GM12878 (cell line): ENCODE measurements around the gene COL11A2. TPM values are rescaled to one million over a fixed set of nuclear protein-coding genes. Genes with fewer than 3 reads are reported as not detected.

Experiments used
- CBFB ChIP-seq: IDR thresholded peaks from 2 replicates; pipeline ENCODE4 v1.6.1; 2016; ENCODE audit warnings: antibody characterized with exemption, low read depth
- CHD2 ChIP-seq: IDR thresholded peaks from 2 replicates; pipeline ENCODE4 v1.6.1; 2011; ENCODE audit warnings: low read depth, low read length, improper control_type of control experiment, borderline replicate concordance
- DPF2 ChIP-seq: fragments of 450-650 bp; IDR thresholded peaks from 2 replicates; pipeline ENCODE4 v1.6.1; 2017; ENCODE audit warnings: mild to moderate bottlenecking
- ETV6 ChIP-seq, 2 experiments: fragments of 450-650 bp in 1 of 2; IDR thresholded peaks in 1 of 2; conservative IDR thresholded peaks in 1 of 2; 2 replicates each; pipeline ENCODE4 v1.6.1; 2014; ENCODE audit warnings: antibody characterized with exemption in 1 of 2, borderline replicate concordance in 1 of 2, low read depth in 1 of 2, mild to moderate bottlenecking in 1 of 2, moderate library complexity in 1 of 2
- HDAC2 ChIP-seq: fragments of 200-600 bp; sonication (generic); IDR thresholded peaks from 2 replicates; pipeline ENCODE4 v1.6.1; 2017
- HSF1 ChIP-seq: fragments of 150-350 bp; IDR thresholded peaks from 2 replicates; pipeline ENCODE4 v1.6.1; 2014; ENCODE audit warnings: mild to moderate bottlenecking, low read depth, low read length
- IKZF1 ChIP-seq: fragments of 450-650 bp; conservative IDR thresholded peaks from 2 replicates; pipeline ENCODE4 v1.6.1; 2017; ENCODE audit warnings: antibody characterized with exemption, mild to moderate bottlenecking
- MEF2A ChIP-seq: IDR thresholded peaks from 2 replicates; pipeline ENCODE4 v1.6.1; 2011; ENCODE audit warnings: low read depth, mild to moderate bottlenecking, low read length, moderate library complexity; ENCODE audit not compliant: insufficient read depth
- MEF2B ChIP-seq: fragments of 450-650 bp; IDR thresholded peaks from 2 replicates; pipeline ENCODE4 v1.6.1; 2018; ENCODE audit warnings: mild to moderate bottlenecking, moderate library complexity; ENCODE audit not compliant: partially characterized antibody, poor library complexity, severe bottlenecking
- MXI1 ChIP-seq: fragments of 150-350 bp; IDR thresholded peaks from 2 replicates; pipeline ENCODE4 v1.6.1; 2011; ENCODE audit warnings: low read depth, mild to moderate bottlenecking, inconsistent platforms, low read length, improper control_type of control experiment
- NFYB ChIP-seq: IDR thresholded peaks from 2 replicates; pipeline ENCODE4 v1.6.1; 2011; ENCODE audit warnings: low read depth, mild to moderate bottlenecking, low read length, improper control_type of control experiment, moderate library complexity; ENCODE audit not compliant: insufficient read depth
- NR2C2 ChIP-seq: IDR thresholded peaks from 2 replicates; pipeline ENCODE4 v1.6.1; 2011; ENCODE audit warnings: borderline replicate concordance, low read depth; ENCODE audit not compliant: control insufficient read depth, insufficient read length
- NR2F1 ChIP-seq: fragments of 450-650 bp; conservative IDR thresholded peaks from 2 replicates; pipeline ENCODE4 v1.6.1; 2017; ENCODE audit warnings: mild to moderate bottlenecking
- POLR2AphosphoS2 ChIP-seq: IDR thresholded peaks from 2 replicates; pipeline ENCODE4 v1.6.1; 2011; ENCODE audit warnings: low read depth, mild to moderate bottlenecking, low read length, improper control_type of control experiment, moderate library complexity
- RB1 ChIP-seq: fragments of 450-650 bp; formaldehyde crosslinking; IDR thresholded peaks from 2 replicates; pipeline ENCODE4 v1.6.1; 2017; ENCODE audit warnings: mild to moderate bottlenecking, borderline replicate concordance
- RELA ChIP-seq: fragments of 450-650 bp; IDR thresholded peaks from 2 replicates; pipeline ENCODE4 v1.8.0; 2014; ENCODE audit warnings: borderline replicate concordance; ENCODE audit not compliant: partially characterized antibody
- SIX5 ChIP-seq: IDR thresholded peaks from 2 replicates; pipeline ENCODE4 v1.6.1; 2011; ENCODE audit warnings: mild to moderate bottlenecking, low read depth, low read length, moderate library complexity; ENCODE audit not compliant: severe bottlenecking
- SMAD5 ChIP-seq: IDR thresholded peaks from 2 replicates; pipeline ENCODE4 v1.6.1; 2016; ENCODE audit warnings: antibody characterized with exemption, low read depth
- SREBF1 ChIP-seq: IDR thresholded peaks from 2 replicates; pipeline ENCODE4 v1.6.1; 2012; ENCODE audit warnings: mild to moderate bottlenecking, low read length
- SRF ChIP-seq, 2 experiments: IDR thresholded peaks; 2 replicates each; pipeline ENCODE4 v1.6.1; 2011; ENCODE audit warnings: low read depth in 2 of 2, low read length in 2 of 2, mild to moderate bottlenecking in 1 of 2, moderate library complexity in 1 of 2
- TCF3 ChIP-seq: IDR thresholded peaks from 2 replicates; pipeline ENCODE4 v1.6.1; 2012; ENCODE audit warnings: low read depth, mild to moderate bottlenecking, low read length, borderline replicate concordance; ENCODE audit not compliant: insufficient read depth
- TCF7 ChIP-seq: IDR thresholded peaks from 2 replicates; pipeline ENCODE4 v1.6.1; 2014; ENCODE audit warnings: antibody characterized with exemption, borderline replicate concordance
- ZNF24 ChIP-seq: fragments of 450-650 bp; IDR thresholded peaks from 2 replicates; pipeline ENCODE4 v1.6.1; 2017; ENCODE audit warnings: antibody characterized with exemption, mild to moderate bottlenecking
- polyA plus RNA-seq, 11 experiments: library from polyadenylated mRNA; depleted of rRNA in 4 of 11; unstranded in 6 of 11; stranded (reverse) in 5 of 11; fragments of >200 nt; fragmentation: Nextera tagmentation in 4 of 11; fragmentation: Illumina TruSeq in 1 of 11; extraction: Ambion mirVana in 4 of 11; extraction: Trizol in 1 of 11; gene quantifications; 1 replicate in 1 of 11; 2 replicates in 10 of 11; pipeline versions ENCODE4 v1.2.1 to v1.2.3, GENCODE V29; 2011 to 2016; ENCODE audit warnings: inconsistent platforms in 2 of 11, missing spikeins in 2 of 11, low read depth in 1 of 11
- total RNA-seq, 4 experiments: library from RNA; depleted of rRNA in 3 of 4; stranded (reverse); fragments of >200 nt in 3 of 4; fragmentation: Illumina TruSeq in 1 of 4; extraction: Trizol in 1 of 4; gene quantifications; 2 replicates each; pipeline versions ENCODE4 v1.2.1 to v1.2.3, GENCODE V29; 2013 to 2021
- TF ChIP-seq, protein P1 (sequence below): fragments of 450-650 bp; IDR thresholded peaks from 2 replicates; pipeline ENCODE4 v1.6.1; 2017; ENCODE audit warnings: mild to moderate bottlenecking, moderate library complexity
- TF ChIP-seq, protein P2 (sequence below): IDR thresholded peaks from 2 replicates; pipeline ENCODE4 v1.6.1; 2011; ENCODE audit warnings: low read depth, low read length, improper control_type of control experiment, borderline replicate concordance

COL11A2 gene
- total and polyA plus RNA-seq, 10 of the 15 experiments (the other 5 are each of a cell fraction or from before 2014, with no cell fraction given): 0.03 to 0.83 (median 0.22) TPM; not detected in 1

DNA sequence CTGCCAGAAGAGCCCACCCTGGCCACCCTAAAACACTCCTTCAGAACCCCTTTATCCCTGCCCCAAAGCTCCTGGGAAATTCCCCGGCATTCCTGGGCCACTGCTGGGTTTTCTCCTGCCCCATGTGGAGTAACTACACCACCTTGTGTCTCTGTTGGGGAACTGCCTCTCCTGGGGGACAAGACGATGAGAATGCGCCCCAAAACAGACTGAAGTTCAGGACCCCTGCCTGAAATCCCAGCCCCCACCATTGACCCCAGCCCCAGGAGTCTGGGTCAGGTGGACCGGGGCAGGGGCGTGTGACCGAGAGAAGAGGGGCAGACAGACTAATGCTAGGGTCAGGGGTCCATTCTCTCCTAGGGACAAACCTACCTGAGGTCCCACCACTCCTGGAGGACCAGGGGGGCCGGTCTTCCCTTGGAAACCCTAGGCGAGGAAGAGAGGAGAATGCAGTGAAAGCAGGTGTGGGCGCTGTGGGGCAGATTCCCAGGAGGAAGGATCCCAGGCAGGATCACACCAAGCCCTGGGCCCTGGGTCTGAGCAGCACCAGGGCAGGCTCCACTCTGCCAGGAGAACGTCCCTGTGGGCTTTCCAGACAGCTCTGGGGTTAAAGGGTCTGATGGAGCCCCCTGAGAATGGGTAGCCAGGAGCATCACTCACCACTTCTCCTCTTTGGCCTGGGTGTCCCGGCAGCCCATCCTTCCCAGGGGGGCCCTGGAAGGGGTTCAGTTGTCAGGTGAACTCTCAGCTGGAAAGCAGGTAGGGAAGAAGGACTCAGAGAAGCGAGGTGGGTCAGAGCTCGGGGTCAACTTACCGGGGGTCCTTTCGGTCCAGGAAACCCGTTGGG lies 19.4 kb downstream of the COL11A2 start (continued):
- TF ChIP-seq, protein P1, sequence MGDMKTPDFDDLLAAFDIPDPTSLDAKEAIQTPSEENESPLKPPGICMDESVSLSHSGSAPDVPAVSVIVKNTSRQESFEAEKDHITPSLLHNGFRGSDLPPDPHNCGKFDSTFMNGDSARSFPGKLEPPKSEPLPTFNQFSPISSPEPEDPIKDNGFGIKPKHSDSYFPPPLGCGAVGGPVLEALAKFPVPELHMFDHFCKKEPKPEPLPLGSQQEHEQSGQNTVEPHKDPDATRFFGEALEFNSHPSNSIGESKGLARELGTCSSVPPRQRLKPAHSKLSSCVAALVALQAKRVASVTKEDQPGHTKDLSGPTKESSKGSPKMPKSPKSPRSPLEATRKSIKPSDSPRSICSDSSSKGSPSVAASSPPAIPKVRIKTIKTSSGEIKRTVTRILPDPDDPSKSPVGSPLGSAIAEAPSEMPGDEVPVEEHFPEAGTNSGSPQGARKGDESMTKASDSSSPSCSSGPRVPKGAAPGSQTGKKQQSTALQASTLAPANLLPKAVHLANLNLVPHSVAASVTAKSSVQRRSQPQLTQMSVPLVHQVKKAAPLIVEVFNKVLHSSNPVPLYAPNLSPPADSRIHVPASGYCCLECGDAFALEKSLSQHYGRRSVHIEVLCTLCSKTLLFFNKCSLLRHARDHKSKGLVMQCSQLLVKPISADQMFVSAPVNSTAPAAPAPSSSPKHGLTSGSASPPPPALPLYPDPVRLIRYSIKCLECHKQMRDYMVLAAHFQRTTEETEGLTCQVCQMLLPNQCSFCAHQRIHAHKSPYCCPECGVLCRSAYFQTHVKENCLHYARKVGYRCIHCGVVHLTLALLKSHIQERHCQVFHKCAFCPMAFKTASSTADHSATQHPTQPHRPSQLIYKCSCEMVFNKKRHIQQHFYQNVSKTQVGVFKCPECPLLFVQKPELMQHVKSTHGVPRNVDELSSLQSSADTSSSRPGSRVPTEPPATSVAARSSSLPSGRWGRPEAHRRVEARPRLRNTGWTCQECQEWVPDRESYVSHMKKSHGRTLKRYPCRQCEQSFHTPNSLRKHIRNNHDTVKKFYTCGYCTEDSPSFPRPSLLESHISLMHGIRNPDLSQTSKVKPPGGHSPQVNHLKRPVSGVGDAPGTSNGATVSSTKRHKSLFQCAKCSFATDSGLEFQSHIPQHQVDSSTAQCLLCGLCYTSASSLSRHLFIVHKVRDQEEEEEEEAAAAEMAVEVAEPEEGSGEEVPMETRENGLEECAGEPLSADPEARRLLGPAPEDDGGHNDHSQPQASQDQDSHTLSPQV: no peak
- TF ChIP-seq RELA: peak; percentile 14
- peak; percentile 75 for TF ChIP-seq IKZF1
- no peak for TF ChIP-seq DPF2
- no peak for TF ChIP-seq TCF3
- no peak for TF ChIP-seq NFYB
- no peak for TF ChIP-seq CBFB
- TF ChIP-seq ZNF24: no peak
- peak; percentile 42; the same call in 1 of the 2 replicates for TF ChIP-seq NR2F1
- TF ChIP-seq SIX5: no peak
- no peak for TF ChIP-seq POLR2AphosphoS2
- TF ChIP-seq, protein P2, sequence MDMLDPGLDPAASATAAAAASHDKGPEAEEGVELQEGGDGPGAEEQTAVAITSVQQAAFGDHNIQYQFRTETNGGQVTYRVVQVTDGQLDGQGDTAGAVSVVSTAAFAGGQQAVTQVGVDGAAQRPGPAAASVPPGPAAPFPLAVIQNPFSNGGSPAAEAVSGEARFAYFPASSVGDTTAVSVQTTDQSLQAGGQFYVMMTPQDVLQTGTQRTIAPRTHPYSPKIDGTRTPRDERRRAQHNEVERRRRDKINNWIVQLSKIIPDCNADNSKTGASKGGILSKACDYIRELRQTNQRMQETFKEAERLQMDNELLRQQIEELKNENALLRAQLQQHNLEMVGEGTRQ: no peak
- TF ChIP-seq TCF7: no peak
- TF ChIP-seq RB1: peak; percentile 17; the same call in 1 of the 2 replicates
- no peak for TF ChIP-seq HDAC2
- no peak for TF ChIP-seq ETV6 (conservative IDR thresholded peaks at IDR 0.05 in 1 of 2, IDR thresholded peaks at IDR 0.05 in 1 of 2; ENCODE audit: borderline replicate concordance in 1 of 2, low read depth in 1 of 2)
- TF ChIP-seq CHD2: no peak
- TF ChIP-seq MXI1: 0 out of 2 replicates have a peak, but pooled peaks have one; percentile 45
- TF ChIP-seq SMAD5: no peak
- TF ChIP-seq HSF1: no peak
- no peak for TF ChIP-seq MEF2A
- no peak for TF ChIP-seq SRF (IDR thresholded peaks at IDR 0.05; ENCODE audit: low read depth in 2 of 2, low read length in 2 of 2)
- TF ChIP-seq NR2C2: no peak
- no peak for TF ChIP-seq MEF2B
- TF ChIP-seq SREBF1: no peak
